ENCODE results near the gene FMN1. TPM values are rescaled to one million over a fixed set of nuclear protein-coding genes. Genes with fewer than 3 reads are reported as not detected.

Gene FMN1
- total and polyA plus RNA-seq, 10 of the 15 experiments (the other 5 are each of a cell fraction or from before 2014, with no cell fraction given), result 0.05 to 0.16 (median 0.08) TPM; not detected in 4

- intact Hi-C loops (cut with micrococcal nuclease; ENCODE audit: unreplicated experiment) (no loop called here), in situ Hi-C loops (cut with MboI) (no loop called here)
- ChIA-PET SMC1A (ENCODE audit: uncharacterized antibody, unreplicated experiment) (no interaction called here), RAD21 (ENCODE audit: unreplicated experiment) (no interaction called here), POLR2A (no interaction called here), CTCF (interaction anchor here (0.6 to 1.6 kb wide), 3 partner anchors 9 to 49 kb away, joined by 3 to 5 read pairs (median 5); no protein-coding TSS in a partner anchor)
- WGBS (ENCODE audit: insufficient coverage, insufficient replicate concordance, low lambda C conversion rate, missing lambda C conversion rate), result 44% methylated on average over 2 of the region's 2 CpGs
- no peak overlapping the region for H3K4me3 ChIP-seq
- no peak overlapping the region for H2AFZ ChIP-seq (ENCODE audit: control insufficient read depth, low read depth, low read length)
- H3K4me1 ChIP-seq (ENCODE audit: control insufficient read depth, insufficient read depth, low read length), result peaks cover 8% of the 10 kb centered on the region
- no peaks in the 10 kb centered on the region for H3K9me3 ChIP-seq (replicated peaks; ENCODE audit: control insufficient read depth, insufficient read depth, low read length)
- no peaks in the 10 kb centered on the region for H3K79me2 ChIP-seq (ENCODE audit: control insufficient read depth, insufficient read depth, low read length)
- no peaks in the 10 kb centered on the region; a peak in 1 of 4 replicates for H3K27me3 ChIP-seq (replicated peaks in 1 of 2; ENCODE audit: control insufficient read depth in 2 of 2, insufficient read depth in 2 of 2, low read length in 1 of 2)
- no peaks in the 10 kb centered on the region for H3K36me3 ChIP-seq (ENCODE audit: control insufficient read depth in 2 of 2, insufficient read depth in 2 of 2, low read length in 1 of 2)
- no peaks in the 10 kb centered on the region for H4K20me1 ChIP-seq (ENCODE audit: control insufficient read depth, insufficient read depth)
- no peak for DNase-seq (ENCODE audit: low read depth, low spot score)
- H3K27ac ChIP-seq (ENCODE audit: control insufficient read depth, insufficient read depth), result no peak overlapping the region
- no peak for FAIRE-seq
- no TSS peak for BruUV-seq (replicated peaks)
- no peak for ATAC-seq
- H3K4me2 ChIP-seq (ENCODE audit: control insufficient read depth, insufficient read depth), result no peak overlapping the region
- no peak overlapping the region for H3K9ac ChIP-seq (ENCODE audit: control insufficient read depth, insufficient read depth, low read length)
- TF ChIP-seq IKZF1 (conservative IDR thresholded peaks at IDR 0.05) (no peak), PAX5 (IDR thresholded peaks at IDR 0.05; ENCODE audit: borderline replicate concordance, low read depth, low read length) (no peak), HDAC6 (IDR thresholded peaks at IDR 0.05; ENCODE audit: unreplicated experiment) (no peak), RAD21 (IDR thresholded peaks at IDR 0.05; ENCODE audit: insufficient read depth, low read depth, low read length) (no peak), NR2C2 (IDR thresholded peaks at IDR 0.05; ENCODE audit: borderline replicate concordance, control insufficient read depth, insufficient read length, low read depth) (no peak), STAT3 (IDR thresholded peaks at IDR 0.05; ENCODE audit: low read depth, low read length) (no peak), ZZZ3 (IDR thresholded peaks at IDR 0.05; ENCODE audit: control insufficient read depth, insufficient read length, low read depth) (no peak), EP300 (IDR thresholded peaks at IDR 0.05; ENCODE audit: borderline replicate concordance in 1 of 2, control insufficient read depth in 1 of 2, low read depth in 2 of 2, low read length in 2 of 2) (no peak), YBX1 (IDR thresholded peaks at IDR 0.05) (no peak), ZBED1 (IDR thresholded peaks at IDR 0.05; ENCODE audit: borderline replicate concordance) (no peak), RELA (IDR thresholded peaks at IDR 0.05; ENCODE audit: borderline replicate concordance, partially characterized antibody) (no peak), REST (IDR thresholded peaks at IDR 0.05; ENCODE audit: low read depth, low read length) (no peak), RBBP5 (conservative IDR thresholded peaks at IDR 0.05) (no peak), ZNF687 (IDR thresholded peaks at IDR 0.05) (no peak), PAX8 (IDR thresholded peaks at IDR 0.05) (no peak), IRF3 (IDR thresholded peaks at IDR 0.05) (no peak)
These were observed 334.5 kb downstream of the FMN1 start for GRCh38 chr15:32859996-32860395.

Measured in GM12878 (cell line).